Bone marrow (tissue), 2 donors: ENCODE results near the gene PNMT.

Source experiments
- DNase-seq, 2 donors: peaks; one replicate each; lab custom pipeline; 2025; lab: John Stamatoyannopoulos, UW

The PNMT gene

DNA sequence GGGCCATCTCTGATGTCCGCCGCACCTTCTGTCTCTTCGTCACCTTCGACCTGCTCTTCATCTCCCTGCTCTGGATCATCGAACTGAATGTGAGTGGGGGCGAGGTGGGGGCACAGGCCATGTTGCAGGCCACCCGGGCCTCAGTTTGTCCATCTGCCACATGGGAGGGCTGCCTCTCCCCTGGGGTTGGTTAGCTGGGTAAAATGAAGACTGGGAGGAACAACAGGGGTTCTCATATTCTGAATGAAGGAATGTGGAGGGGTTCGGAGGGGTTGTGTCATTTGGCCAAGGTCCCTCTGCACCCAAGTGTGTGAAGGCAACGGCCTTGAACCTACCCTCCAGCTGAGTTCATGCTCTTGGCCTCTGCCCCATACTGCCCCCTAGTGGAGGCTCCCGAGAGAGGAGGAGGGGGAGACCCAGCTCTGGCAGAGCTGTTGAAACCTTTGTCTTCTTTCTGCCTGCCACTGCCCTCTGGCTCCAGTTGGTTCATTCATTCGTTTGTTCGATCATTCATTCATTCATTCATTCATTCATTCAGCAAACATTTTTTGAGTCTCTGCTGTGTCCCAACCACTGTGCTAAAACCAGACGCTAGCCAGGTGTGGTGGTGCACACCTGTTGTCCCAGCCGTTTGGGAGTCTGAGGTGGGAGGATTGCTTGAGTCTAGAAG, 14.5 kb upstream of the PNMT start:
- peak in 1 of 2 donors; percentile 31 for DNase-seq

DNA sequence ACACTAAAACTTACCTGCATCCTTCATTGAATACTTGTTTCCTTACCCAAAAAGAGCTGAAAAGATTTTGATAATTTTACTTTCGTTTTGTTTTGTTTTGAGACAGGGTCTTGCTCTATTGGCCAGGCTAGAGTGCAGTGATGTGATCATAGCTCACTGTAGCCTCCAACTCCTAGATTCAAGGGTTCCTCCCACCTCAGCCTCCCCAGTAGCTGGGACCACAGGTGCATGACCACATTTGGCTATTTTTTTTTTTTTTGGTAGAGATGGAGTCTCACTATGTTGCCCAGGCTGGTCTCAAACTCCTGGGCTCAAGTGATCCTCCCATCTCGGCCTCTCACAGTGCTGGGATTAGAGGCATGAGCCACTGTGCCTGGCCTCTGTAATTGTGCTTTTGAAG, 13.1 kb upstream of the PNMT start:
- DNase-seq = no peak

DNA sequence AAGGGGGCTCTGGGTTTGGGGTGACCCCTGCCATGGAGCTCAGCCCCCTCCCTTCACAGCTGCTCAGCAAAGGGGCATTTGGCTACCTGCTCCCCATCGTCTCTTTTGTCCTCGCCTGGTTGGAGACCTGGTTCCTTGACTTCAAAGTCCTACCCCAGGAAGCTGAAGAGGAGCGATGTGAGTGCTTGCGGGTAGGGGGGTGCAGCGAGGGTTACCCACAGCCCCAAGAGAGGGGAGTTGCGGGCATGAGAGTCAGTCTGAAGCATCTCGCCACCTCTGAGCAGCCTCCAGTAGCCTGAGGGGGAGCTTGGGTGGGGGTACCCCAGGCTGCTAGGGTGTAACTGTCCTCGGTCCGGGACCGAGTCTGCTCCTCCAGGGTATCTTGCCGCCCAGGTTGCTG, 9.9 kb upstream of the PNMT start:
- DNase-seq = no peak

DNA sequence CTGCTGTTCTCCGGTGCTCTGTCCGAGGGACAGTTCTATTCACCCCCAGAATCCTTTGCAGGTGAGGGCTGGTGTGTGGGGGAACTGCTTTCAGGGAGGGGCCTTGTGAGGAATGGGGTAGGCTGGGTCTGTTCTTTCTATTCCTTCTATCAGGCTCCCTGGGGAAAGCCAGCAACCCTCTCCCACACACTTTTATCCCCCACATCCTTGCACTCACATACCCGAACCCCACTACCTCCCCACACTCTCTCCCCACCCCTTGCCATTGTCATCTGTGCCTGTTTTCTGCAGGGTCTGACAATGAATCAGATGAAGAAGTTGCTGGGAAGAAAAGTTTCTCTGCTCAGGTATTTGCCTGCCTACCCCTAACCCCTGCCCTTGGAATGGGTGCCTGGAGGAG, 9.5 kb upstream of the PNMT start:
- DNase-seq = no peak

DNA sequence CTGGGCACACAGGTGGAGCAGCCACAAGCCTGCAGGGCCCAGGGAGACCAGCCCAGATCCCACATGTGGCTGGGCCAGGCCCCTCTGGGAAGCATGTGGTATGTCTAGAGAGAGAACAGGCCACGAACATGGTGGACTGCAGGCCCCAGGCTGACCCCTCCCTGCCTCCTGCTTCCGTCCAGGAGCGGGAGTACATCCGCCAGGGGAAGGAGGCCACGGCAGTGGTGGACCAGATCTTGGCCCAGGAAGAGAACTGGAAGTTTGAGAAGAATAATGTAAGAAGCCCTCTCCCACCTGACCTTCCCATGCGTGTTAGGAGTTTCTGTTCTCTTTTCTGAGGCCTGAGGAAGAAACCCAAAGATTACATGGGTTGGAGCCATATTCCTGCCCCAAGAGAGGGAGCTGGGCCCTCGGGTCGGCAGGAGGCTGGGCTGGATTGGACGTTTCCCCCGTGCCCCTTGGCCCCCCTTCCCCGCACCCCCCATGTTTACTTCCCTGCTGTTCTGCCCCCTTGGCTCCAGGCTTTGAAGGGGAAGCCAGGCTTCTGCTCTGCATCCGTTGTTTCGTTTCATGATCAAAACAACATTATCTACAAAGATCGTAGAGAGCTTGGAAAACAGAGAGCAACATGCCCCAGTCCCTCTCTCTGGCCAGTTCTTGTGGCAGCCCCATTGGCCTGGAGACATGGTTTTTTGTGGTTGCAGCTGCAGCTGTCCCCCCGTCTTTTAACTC, 8.8 kb upstream of the PNMT start:
- no peak for DNase-seq

DNA sequence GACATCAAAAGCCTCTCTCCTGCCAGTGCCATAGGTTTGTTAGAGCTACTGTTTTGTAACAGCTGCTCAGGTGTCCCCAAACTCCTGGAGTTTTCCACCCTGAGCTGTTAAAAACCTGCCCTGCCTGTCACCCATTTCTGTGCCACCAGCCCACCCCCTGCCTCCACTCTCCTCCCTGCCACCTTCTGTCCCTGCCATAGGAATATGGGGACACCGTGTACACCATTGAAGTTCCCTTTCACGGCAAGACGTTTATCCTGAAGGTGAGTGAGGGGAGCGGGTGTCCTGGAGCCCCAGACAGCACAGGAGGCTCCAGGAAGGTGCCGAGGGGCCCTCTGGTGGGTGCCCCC, 8.3 kb upstream of the PNMT start:
- DNase-seq = no peak

DNA sequence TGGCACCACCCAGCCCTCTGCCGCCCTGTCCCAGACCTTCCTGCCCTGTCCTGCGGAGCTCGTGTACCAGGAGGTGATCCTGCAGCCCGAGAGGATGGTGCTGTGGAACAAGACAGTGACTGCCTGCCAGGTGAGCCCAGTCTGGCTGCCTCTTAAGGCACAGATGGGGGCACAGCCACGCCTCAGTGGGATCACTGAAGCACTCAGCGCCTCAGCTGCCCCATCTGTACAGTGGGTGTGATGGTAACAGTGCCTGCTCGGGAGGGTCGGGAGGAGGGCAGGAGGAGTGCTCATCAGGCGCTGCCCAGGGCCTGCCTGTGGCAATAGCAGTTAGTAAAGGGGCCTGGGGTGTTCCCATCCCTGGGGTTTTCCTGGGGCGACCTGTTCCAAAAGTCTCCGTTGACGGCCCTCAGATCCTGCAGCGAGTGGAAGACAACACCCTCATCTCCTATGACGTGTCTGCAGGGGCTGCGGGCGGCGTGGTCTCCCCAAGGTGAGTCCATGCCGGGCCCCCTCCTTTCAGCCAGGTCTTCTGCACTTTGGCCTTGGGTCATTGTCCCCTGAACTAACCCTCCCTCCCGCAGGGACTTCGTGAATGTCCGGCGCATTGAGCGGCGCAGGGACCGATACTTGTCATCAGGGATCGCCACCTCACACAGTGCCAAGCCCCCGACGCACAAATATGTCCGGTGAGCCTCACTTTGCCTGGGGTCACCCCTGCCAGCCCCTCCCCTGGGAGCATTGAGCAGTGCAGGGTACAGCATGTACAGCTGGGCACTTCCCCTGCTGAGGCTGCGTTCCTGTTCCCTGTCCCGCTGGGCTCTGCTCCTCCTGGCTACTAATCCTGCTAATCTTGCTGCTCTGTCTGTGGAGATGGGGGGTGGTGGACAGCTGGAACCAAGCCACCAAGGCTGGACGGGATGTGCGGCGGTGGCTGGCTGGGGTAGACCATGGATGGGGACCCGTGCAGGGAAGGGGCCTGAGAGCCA, 7.6 kb upstream of the PNMT start:
- no peak for DNase-seq

DNA sequence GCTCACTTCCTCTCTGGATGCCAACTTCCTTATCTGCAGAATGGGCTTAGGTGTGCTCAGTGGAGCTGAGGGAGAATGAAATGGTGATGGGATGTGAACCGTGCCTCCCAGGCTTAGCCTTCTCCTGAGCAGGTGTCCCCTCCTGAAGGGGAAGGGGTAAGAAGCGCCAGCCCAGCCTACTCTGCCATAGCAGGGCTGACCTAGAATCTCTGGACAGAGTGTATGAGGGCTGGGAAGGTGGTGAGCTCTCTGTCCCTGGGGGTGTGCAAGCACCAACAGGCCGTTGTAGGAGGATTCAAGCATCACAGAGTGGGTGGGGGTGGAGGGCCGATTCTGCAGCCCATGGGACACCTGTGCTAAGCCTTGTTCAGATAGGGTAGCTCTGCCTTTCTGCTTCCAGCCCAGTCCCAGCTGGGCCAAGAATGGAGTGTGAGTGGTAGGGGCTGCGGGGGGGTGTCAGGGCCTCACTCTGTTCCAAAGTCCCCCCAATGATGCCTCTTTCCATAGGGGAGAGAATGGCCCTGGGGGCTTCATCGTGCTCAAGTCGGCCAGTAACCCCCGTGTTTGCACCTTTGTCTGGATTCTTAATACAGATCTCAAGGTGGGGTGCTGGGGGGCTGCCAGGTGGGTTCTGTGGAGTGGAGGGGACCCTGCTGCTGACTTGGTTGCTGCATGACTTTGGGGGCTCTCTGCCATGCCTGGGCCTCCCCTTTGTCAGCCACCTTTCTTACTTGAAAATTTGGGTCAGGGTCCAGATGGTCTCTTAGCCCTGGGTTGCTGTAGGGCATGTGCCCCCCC, 6.3 kb upstream of the PNMT start:
- no peak for DNase-seq

DNA sequence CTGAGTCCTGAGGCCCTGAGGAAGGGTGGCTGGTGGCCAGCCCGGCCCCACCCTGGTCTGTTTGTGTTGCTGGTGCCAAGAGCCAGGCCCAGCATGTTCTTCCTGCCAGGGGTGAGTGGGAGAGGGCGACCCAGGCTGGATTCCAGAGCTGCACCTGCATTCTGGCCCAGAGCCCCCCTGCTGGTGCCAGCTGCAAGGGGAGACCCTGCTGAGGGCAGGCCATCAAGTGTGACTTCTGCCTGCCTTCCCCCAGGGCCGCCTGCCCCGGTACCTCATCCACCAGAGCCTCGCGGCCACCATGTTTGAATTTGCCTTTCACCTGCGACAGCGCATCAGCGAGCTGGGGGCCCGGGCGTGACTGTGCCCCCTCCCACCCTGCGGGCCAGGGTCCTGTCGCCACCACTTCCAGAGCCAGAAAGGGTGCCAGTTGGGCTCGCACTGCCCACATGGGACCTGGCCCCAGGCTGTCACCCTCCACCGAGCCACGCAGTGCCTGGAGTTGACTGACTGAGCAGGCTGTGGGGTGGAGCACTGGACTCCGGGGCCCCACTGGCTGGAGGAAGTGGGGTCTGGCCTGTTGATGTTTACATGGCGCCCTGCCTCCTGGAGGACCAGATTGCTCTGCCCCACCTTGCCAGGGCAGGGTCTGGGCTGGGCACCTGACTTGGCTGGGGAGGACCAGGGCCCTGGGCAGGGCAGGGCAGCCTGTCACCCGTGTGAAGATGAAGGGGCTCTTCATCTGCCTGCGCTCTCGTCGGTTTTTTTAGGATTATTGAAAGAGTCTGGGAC, 5.5 kb upstream of the PNMT start:
- no peak for DNase-seq

DNA sequence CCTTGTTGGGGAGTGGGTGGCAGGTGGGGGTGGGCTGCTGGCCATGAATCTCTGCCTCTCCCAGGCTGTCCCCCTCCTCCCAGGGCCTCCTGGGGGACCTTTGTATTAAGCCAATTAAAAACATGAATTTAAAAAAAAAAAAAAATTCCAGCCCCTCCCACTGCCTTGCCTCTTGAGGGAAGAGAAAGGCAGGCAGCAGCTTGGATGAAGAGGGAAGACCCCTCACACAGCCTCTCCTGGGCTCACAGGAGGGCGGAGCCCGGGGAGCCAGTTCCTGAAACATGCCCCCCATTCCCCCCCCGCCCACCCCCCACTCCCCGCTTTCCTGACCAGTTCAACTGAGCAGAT, 4.9 kb upstream of the PNMT start:
- DNase-seq = no peak

DNA sequence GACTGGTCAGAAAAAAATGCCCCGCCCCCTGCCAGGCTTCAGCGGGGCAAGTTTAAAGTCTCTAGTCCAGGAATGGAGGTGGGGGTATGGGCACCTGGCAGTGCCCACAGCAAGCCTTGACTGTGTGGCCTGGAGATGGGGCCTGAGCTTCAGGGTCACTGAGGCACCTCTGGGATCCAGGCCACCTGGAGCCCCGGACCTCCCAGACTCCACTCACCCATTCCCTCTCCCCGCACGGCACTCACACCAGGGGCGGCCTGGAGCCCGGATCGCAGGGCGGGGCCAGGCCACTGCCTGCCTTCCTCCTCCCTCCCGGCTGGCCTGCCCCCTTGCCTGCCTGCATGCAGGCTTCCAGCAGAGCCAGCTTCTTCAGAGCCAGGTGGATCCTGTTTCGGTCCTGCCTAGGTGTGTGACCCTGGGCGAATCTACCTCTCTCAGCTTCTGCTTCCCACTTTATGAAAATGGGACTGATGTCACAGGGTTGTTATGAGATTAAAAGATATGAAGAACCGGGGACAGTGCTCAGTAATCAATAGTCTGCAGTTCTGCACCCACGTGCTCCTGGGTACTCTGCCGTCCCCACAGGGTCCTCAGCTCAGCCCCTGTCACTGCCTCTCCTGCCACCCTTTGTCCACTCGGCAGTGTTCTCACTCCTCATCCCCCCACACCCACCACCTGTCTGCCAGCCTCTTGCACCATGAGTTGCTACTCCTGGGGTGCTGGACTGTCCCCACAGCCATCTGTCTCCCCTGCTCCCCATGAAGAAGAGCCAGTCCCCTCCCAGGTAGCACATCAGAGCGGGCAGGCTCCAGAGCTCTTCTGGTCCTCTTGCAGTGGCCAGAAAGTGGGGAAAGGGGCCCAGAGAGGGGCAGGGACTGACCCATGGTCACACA, 4.3 kb upstream of the PNMT start:
- no peak for DNase-seq

DNA sequence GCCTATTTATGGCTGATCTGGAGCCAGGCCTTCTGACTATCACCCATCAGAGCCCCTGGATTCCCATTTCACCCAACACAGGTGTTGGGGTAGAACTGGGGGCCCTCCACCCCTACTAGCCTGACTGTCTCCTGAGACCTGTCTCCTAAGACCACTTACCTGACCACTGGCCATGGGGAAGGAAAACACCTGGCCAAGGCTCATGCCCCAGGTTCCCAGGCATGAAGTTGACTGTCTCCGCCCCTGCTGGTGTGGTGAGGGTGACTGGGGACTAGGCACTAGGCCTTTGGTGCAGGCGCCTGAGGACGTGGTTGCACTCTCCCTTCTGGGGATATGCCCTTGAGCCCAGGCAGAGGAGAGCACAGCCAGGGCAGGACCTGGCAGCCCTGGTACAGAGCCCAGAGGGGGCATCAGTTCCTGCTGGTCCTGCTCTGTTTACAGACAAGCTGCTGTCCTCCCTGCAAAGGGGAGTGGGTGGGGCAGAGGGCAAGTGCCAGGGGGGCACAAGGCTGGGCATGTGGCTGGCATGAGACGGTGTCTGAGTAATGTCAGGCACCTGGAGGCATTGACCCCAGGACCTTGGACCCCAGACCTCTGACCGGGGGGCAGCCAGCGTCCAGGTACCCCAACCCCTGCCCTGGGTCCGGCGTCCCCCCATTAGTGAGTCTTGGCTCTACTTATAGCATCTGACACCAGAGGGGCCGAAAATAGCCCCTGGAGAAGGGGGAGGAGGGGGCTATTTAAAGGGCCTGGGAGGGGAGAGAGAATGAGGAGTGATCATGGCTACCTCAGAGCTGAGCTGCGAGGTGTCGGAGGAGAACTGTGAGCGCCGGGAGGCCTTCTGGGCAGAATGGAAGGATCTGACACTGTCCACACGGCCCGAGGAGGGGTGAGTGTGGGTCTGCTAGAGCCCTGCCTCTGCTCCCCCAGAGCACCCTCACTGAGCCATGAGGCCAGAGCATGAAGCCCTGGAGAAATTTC, 3.4 kb upstream of the PNMT start, which contains the start of gene TCAP:
TCAP (plus strand) TSS at position 769 of the 981 bp plus-strand sequence; CDS start at position 780, 11 bp downstream.
- DNase-seq = no peak

DNA sequence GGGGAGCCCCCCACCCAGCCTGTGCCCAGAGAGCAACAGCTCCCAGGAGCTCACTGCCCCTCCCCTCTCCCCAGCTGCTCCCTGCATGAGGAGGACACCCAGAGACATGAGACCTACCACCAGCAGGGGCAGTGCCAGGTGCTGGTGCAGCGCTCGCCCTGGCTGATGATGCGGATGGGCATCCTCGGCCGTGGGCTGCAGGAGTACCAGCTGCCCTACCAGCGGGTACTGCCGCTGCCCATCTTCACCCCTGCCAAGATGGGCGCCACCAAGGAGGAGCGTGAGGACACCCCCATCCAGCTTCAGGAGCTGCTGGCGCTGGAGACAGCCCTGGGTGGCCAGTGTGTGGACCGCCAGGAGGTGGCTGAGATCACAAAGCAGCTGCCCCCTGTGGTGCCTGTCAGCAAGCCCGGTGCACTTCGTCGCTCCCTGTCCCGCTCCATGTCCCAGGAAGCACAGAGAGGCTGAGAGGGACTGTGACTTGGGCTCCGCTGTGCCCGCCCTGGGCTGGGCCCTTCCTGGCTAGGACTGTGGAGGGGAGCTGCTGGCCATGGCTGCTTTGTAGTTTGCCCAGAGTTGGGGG, 2.5 kb upstream of the PNMT start:
- no peak for DNase-seq

DNA sequence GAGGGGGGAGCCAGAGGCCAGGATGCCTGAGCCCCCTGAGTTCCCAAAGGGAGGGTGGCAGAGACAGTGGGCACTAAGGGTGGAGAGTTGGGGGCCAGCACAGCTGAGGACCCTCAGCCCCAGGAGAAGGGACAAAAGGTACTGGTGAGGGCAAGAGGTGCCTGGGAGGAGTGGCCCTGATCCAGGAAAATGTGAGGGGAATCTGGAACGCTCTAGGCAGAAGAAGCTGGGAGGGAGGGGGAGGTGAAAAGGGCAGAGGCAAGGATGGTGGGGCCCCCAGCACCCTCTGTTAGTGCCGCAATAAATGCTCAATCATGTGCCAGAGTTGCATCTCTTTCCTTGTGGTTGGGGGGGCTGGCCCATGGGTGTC, 2.0 kb upstream of the PNMT start:
- DNase-seq = no peak

DNA sequence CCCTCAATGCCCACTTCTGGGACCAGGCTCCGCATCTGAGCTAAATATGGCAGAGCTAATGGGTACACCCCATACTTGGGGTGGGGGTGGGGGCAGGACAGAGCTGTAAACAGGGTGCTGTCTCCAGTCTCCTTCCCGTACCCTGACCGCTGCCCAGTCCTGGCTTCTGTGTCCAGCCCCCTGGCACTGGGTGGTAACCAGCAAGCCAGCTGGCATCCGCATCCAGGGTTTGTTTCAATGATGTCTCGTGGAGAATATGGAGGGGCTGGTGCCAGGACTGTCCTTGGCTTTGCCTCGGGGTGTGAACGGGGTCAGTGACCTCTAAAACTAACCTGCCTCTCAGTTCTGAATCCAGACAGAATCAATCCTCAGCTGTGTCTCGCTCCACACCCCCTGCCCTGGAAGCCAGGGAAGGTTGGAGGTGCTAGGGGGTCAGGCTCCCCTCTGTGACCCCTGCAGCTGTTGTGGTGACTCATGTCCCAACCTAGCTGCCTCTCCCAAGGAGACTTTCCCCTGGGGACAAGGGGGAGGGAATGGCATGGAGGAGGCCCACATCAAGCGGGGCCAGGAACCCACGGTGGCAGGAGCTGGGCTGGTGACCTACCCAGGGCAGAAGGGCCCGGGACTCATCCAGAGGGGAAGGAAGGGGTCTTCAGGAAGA, 1.5 kb upstream of the PNMT start:
- no peak for DNase-seq

DNA sequence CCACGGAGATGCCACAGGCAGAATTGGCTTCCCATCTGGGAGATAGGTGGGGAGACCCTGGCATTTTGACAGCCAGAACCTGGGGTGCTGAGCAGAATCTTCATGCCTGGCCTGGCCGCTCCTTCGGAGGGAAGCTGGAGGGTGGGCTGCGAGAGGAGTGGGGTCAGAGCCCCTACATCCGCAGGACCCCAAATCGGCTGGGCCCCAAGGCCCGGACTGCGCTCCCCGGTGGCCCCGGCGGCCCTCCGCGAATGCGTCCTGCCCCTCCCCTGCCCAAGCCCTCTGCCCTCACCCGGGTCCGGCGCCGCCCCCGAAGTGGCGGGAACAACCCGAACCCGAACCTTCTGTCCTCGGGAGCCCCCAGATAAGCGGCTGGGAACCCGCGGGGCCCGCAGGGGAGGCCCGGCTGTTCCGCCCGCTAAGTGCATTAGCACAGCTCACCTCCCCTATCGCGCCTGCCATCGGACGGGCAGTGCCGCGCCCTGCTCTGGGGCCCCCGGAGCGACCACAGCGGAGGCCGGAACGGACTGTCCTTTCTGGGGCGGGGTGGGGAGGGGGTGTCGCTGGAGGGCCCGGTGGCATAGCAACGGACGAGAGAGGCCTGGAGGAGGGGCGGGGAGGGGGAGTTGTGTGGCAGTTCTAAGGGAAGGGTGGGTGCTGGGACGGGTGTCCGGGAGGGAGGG, 850 bp upstream of the PNMT start:
- no peak for DNase-seq
